GM13977 (cell line): ENCODE measurements around the gene GINS2.

Experiments
- DNase-seq: peaks from one replicate; pipeline ENCODE4 v3.0.0; 2012; ENCODE audit warnings: low spot score
- CTCF ChIP-seq: IDR thresholded peaks from 2 replicates; pipeline ENCODE4 v1.5.1; 2012; ENCODE audit warnings: mild to moderate bottlenecking, control low read depth; ENCODE audit not compliant: insufficient read depth; ENCODE audit errors: extremely low read depth, missing control alignments
- in situ Hi-C: fragments of 300-500 bp; cut with MboI; formaldehyde crosslinking; loops from one replicate; pipeline ENCODE4 v1.12.0; 2022; ENCODE audit warnings: low sequenced_read_pairs, low pct_unique_long_range_greater_than_20kb, mixed read lengths, inconsistent platforms; ENCODE audit not compliant: unreplicated experiment

GINS2 gene

GRCh38 chr16:85653290-85653891 is 35.4 kb downstream of the GINS2 start:
- in situ Hi-C loops, result no loop called here
- no peak for DNase-seq
- no peak for TF ChIP-seq CTCF

GRCh38 chr16:85652431-85653221 is 36.1 kb downstream of the GINS2 start:
- in situ Hi-C loops, result no loop called here
- no peak for TF ChIP-seq CTCF
- no peak for DNase-seq

- DNase-seq, result no peak
- in situ Hi-C loops, result no loop called here
- no peak for TF ChIP-seq CTCF
Observed at GRCh38 chr16:85651629-85652430, 36.9 kb downstream of the GINS2 start.

GRCh38 chr16:85650844-85651628 is 37.7 kb downstream of the GINS2 start:
- TF ChIP-seq CTCF, result no peak
- DNase-seq, result no peak
- in situ Hi-C loops, result no loop called here

- no peak for TF ChIP-seq CTCF
- no peak for DNase-seq
- in situ Hi-C loops, result no loop called here
Observed at GRCh38 chr16:85650135-85650843, 38.5 kb downstream of the GINS2 start.
